AG20443 (cell line): Measurements from ENCODE around the gene PLK5.
"Not testable (repeated sequence)": the region's sequence is repeated elsewhere in the genome, so short reads cannot be mapped to it uniquely, and the experiment has no call there.

Experiments used
- DNase-seq: peaks from one replicate; pipeline ENCODE4 v3.0.0; 2012; ENCODE audit warnings: low spot score, mixed read lengths

PLK5 gene

DNA sequence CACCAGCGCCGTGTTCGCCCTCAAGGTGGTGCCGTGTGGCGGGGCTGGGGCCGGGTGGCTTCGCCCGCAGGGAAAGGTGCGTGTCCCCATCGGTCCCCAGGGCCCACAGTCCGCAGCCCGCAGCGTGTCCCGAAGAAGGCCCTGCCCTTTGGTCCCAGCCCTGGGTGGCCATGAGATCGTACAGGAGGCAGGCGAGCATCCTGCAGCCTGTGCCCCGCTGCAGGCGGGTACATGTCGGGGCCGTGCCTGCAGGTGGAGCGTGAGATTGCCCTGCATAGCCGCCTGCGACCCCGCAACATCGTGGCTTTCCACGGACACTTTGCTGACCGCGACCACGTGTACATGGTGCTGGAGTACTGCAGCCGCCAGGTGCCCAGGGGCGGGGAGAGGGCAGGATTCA, 1.5 kb downstream of the PLK5 start:
- no peak for DNase-seq

DNA sequence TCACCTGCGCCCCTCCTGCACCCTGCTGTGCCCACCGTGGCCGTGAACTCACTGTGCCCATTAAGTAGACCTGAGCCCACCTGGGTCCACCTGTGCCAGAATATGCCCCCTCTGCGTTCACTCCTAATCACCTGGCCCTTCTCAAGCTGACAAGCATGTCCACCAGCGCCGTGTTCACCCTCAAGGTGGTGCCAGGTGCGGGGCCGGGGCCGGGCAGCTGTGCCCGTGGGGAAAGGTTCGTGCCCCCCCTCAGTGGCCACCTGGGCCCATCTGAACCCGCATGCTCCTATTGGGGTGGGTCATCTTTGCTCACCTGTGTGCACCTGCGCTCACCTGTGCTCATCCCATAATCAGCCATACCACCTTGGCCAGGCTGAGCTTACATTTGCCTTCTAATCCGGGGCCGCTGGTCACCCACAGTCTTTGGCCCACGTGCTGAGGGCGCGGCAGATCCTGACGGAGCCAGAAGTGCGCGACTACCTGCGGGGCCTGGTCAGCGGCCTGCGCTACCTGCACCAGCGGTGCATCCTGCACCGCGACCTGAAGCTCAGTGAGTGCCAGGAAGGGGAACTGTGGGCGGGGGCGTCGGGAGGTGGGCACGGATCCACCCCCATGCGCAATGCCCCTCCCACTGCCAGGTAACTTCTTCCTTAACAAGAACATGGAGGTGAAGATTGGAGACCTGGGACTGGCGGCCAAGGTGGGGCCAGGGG, 2.3 kb downstream of the PLK5 start:
- DNase-seq, result no peak

DNA sequence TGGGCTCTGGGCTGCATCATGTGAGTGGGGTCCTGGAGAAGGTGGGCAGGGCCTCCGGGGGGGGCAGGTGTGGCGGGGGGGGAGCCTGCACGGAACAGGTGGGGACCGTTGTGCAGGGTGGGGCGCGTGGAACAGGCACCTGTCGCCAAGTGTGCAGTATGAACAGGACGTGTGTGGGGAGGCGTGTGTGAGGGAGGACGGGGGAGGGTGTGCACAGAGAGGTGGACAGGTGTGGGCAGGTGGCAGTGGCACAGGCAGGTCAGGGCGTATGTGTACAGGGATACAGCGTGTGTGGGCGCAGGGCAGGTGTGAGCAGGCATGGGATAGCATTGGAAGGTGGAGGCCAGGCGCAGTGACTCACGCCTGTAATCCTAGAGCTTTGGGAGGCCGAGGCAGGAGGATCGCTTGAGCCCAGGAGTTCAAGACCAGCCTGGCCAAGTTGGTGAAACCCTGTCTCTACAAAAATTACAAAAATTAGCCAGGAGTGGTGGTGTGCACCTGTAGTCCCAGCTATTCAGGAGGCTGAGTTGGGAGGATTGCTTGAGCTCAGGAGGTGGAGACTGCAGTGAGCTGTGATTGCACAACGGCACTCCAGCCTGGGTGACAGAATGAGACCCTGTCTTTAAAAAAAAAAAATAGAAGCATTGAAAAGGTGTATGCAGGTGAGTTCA, 3.2 kb downstream of the PLK5 start:
- DNase-seq, result no peak

DNA sequence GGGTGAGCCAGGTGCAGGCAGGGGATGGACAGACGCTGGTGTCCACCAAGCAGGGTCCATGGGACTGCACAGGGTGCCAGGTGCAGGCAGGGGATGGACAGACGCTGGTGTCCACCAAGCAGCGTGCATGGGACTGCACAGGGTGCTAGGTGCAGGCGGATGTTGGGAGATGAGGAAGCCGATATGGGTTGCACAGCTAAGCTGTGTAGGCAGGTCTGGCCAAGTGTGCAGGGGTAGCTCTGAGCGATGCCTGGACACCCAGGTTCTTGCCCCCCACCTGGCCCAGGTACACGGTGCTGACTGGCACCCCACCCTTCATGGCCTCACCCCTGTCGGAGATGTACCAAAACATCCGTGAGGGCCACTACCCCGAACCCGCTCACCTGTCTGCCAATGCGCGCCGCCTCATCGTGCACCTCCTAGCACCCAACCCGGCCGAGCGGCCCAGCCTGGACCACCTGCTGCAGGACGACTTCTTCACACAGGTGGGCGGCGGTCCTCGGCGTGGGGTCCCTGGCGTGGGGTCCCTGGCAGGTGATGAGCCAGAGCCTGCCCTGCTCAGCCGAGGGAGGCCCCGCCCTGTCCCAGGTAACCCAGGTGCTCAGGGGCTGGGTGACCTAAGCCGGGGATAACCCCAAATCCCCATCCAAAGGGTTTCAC, 3.9 kb downstream of the PLK5 start:
- no peak for DNase-seq

DNA sequence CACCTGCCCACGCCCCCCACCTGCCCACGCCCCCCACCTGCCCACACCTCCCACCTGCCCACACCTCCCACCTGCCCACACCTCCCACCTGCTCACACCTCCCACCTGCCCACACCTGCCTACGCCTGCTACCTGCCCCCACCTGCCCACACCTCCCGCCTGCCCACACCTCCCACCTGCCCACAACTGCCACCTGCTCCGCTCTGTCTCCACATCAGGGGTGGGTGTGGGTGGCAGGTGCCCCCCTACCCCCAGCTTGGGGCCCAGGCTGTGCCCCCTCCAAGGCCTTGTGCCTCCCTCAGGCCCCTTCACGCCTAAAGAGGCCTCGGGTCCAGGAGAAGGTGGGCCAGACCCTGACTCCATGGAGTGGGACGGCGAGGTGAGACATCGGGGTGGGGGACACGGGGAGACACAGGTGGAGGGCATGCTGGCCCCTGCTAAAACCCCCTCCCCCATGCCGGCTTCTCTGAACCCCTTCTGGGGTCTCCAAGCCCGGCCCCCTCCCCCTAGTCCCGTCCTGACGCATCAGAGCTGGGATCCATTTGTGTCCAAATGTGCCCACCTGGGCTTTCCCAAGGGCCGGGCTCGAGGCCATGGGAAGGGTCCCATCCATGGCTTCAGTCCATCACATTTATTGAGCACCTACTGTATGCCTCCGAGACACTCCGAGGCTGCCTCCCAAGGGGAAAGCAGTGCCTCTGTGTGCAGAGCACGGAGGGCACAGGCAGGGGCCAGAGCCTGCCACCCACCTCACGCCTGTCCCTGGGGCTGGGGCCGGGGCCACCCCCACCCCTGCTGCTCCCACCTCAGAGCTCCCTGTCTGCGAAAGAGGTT, 4.9 kb downstream of the PLK5 start:
- DNase-seq, result no peak

DNA sequence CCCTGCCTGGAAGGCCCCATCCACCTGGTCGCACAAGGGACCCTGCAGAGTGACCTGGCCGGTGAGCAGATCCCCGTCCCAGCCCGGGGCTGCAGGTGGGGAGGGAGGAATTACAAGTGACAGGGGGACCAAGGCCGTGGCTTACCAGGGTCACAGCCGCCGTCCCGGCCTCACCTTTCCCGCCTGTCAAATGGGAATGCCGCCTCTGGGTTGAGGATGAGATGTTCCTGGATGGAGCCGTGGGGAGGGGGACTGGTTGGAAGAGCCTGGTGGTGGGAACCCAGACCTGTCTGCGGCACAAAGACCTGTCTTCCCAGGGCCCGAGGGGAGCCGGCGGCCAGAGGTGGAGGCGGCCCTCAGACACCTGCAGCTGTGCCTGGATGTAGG, 5.5 kb downstream of the PLK5 start:
- no peak for DNase-seq

DNA sequence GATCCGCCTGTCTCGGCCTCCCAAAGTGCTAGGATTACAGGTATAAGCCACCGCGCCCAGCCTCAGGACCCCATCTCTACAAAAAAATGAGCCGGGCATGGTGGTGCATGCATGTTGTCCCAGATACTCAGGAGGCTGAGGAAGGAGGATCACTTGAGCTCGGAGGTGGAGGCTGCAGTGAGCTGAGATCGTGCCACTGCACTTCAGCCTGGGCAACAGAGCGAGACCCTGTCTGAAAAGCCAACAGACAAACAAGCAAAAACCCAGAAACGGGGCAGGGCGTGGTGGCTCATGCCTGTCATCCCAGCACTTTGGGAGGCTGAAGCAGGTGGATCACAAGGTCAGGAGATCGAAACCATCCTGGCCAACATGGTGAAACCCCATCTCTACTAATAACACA, 7.0 kb downstream of the PLK5 start:
- not testable (repeated sequence) for DNase-seq

DNA sequence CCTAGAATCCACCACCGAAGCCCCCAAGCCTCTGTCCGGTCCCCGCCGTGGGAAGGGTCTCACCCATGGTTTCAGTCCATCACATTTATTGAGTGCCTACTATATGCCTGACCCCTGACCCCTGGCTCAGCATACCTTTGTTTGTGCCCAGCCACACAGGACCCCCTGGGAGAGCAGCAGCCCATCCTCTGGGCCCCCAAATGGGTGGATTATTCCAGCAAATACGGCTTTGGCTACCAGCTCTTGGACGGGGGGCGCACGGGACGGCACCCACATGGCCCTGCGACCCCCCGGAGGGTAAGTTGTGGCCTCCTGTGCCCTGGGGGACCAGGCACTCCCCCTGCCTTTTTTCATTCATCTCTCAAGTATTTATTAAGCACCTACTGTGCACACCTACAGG, 7.7 kb downstream of the PLK5 start:
- no peak for DNase-seq

DNA sequence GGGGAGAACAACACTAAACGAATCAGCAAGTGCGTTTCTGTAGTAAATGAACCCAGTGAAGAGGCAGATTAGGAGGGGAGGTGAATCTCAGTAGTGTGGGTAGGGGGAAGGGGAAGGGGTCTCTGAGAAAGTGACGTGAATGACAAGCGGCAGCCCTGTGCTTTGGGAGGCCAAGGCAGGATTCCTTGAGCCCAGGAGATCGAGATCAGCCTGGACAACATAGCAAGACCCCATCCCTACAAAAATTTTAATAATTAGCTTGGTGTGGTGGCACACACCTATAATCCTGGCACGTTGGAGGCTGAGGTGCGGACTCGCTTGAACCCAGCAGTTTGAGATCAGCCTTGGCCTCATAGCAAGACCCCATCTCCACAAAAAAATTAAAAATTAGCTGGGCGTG, 8.1 kb downstream of the PLK5 start:
- no peak for DNase-seq

DNA sequence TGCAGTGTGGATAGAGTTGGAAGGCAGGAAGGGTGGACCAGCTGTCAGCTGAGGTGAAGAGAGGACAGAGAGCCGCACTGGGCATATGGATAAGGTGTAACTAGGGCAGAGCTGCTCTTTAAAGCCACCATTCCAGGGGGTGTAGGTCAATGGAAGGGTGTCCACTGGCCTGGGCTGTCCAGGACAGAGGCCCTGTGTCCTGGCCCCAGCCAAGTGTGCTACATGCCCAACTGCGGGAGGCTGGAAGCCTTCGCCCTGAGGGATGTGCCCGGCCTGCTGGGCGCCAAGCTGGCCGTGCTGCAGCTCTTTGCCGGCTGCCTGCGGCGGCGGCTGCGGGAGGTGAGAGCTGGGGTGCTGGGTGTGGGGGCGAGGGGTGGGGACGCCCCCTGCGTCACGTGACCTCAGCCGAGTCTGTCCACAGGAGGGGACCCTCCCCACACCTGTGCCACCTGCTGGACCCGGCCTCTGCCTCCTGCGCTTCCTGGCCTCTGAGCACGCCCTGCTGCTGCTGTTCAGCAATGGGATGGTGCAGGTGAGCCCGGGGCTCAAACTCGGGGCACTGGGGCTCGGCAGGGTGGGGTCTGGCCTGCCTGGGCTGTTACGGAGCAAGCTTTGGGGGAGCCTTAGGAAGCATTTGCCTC, 9.8 kb downstream of the PLK5 start:
- DNase-seq, result no peak

DNA sequence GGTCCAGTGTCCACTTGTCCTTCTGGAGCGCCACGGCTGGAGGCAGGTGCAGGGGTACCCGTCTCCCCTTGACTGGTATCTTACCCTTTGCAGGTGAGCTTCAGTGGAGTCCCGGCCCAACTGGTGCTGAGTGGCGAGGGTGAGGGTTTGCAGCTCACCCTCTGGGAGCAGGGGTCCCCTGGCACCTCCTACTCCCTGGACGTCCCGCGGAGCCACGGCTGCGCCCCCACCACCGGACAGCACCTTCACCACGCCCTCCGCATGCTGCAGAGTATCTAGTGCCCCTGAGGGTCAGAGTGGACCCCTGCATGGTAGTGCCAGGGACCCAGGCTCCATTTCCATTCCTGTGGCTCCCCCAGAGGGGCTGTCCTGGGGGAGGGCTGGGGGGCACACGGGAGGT, 11.1 kb downstream of the PLK5 start:
- DNase-seq, result no peak

DNA sequence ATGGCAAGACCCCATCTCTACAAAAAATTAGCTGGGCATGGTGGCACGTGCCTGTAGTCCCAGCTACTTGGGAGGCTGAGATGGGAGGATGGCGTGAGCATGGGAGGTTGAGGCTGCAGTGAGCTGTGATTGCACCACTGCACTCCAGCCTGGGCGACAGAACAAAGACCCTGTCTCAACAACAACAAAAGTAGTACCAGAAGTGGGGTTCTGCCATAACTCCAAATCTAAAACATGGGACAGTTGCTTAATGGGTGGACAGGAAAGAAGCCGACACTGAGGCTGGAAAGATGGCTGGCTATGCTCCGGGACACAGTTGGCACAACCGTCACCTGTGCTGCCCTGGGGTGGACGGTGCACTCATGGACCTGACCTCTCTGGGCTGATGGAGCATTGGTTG, 11.8 kb downstream of the PLK5 start:
- DNase-seq, result not testable (repeated sequence)

DNA sequence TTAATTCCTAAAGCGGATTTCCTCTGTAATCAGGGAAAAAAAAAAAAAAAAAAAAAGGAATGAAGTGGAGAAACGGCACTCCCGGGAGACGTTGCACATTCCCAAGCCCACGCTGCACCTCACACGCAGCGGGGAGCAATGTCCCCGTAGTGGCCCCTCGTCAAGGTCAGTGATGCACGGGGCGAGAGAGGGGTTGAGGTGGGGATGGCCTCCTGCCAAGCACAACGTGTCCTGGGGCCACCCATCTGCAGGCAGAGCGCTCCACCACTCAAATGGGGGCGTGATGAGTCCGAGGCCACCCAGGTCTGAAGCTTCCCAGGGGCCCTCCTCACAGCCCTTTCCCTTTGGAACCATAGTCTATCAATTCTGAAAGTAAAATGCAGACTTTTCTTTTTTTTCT, 15.1 kb downstream of the PLK5 start:
- DNase-seq, result no peak

DNA sequence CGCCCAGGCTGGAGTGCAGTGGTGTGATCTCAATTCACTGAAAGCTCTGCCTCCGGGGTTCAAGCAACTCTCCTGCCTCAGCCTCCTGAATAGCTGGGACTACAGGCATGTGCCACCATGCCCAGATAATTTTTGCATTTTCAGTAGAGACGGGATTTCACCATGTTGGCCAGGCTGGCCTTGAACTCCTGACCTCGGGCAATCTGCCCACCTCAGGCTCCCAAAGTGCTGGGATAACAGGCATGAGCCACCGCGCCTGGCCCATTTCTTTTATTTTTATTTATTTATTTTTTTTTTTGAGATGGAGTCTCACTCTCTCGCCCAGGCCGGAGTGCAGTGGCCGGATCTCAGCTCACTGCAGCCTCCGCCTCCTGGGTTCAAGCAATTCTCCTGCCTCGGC, 15.9 kb downstream of the PLK5 start:
- DNase-seq, result not testable (repeated sequence)

DNA sequence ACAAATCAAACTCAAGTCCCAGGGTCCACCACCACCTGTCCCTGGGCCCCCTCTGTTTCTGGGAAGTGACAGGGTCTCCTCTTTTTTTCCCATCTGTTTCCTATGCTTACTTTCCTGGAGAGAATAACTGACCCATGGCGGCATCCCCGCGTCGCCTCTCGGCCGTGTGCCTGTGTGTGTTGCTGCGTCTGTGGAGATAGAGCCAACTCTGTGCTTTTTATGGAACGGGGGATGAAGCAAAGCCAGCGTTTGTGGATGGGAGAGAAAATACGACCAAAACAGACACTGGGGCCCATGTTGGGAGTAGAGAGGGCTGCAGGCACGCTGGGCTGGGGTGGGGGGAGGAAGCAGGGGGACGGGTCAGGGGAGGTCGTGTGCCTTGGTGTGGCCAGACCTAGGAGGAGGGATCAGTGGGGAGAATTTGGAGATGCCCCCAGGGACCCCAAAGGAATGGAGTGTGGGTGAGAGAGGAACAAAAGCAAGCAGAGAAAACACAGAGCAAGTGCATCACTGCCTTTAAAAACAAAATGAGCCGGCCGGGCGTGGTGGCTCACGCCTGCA, 16.6 kb downstream of the PLK5 start:
- no peak for DNase-seq

DNA sequence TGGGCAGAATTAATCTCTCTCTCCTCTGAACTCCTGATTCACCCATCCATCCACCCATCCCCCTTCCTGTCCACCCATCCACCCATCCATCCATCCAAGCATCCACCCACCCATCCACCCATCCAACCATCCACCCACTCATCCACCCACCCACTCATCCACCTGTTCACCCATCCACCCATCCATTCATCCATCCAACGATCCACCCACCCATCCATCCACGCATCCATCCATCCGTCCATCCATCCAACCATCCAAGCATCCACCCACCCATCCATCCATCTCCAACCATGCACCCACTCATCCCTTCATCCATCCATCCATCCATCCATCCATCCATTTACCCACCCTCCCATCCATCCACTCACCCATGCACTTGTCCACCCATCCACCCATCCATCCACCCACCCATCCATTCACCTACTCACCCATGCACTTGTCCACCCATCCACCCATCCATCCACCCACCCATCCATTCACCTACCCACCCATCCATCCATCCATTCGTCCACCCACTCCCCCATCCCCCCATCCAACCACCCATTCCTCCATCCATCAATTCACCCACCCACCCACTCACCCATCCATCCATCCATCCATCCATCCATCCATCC, 25.6 kb downstream of the PLK5 start:
- DNase-seq, result no peak

DNA sequence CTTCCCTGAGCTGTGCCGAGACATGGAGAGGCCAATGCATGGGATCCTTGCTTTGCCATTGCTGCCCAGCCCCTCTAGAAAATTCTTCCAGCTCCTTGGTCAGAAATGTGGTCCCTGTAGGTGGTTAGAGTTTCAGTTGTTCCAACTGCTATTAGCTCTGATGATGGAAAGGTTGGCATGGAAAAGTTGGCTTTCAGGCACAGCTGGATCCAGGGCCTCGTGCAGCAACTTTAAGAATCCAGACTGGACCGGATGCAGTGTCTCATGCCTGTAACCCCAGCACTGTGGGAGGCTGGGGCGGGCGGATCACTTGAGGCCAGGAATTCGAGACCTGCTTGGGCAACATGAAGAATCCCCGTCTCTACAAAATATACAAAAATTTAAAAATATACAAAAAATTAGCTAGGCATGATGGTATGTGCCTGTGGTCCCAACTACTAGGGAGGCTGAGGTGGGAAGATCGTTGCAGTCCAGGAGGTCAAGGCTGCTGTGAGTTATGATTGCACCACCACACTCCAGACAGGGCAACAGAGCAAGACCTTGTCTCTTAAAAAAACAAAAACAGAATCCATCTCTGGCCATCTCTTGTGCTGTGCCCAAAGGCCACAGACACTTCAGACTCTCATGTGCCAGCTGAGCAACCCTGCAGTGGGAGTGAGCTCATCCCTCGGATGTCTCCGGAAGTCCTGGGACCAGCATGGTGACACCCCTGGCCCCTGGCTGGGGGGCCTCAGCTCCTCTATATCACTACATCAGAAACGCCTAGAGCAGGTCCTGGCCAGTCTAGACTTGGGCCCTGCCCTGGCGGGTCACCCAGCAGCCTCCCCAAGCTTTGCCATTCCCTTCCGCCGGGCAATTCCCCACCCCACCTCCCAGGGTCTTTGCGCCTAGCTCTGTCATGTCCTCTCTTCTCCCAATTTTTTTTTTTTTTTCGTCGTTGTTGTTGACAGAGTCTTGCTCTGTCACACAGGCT, 27.5 kb downstream of the PLK5 start:
- no peak for DNase-seq

DNA sequence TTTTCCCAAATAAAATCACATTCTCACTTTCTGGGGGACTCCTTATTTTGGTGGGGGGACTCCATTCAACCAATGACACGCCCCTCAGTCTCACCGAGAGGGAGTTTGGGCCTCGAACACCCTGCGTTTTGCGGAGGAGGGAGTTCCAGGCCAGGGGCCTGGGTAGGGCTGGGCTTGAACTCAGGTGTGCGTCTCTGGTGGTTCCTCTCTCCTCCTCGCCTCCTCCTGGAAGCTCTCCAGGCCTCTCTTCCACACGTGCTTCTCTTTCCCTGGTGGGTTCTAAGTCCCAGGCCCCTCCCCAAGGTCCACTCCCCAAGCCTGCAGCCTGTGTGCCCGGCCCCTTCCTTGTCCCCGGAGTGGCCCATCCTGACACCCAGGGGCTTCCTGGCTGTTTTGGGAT, 29.5 kb downstream of the PLK5 start:
- DNase-seq, result no peak

DNA sequence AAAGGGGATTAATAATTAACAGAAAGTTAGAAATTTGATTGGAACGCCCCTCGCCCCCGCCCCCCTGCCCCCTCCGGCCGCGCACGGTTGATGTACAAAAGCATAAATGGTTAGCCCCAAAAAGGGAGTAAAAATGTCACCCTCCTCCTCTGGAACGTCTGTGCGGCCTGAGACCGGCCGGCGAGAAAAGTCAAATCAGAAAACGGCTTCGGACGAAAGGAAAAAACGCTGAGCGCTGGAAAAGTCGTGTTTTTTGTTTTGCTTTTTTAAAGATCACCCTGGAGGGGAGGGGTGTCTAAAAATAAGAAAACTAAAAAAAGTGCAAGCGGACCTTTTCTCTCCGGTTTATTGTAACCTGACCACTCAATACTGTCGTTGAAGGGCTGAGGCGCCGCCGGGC, 31.1 kb downstream of the PLK5 start:
- no peak for DNase-seq
